ENCODE data around the gene DOP1B.

- TF ChIP-seq, protein P1, sequence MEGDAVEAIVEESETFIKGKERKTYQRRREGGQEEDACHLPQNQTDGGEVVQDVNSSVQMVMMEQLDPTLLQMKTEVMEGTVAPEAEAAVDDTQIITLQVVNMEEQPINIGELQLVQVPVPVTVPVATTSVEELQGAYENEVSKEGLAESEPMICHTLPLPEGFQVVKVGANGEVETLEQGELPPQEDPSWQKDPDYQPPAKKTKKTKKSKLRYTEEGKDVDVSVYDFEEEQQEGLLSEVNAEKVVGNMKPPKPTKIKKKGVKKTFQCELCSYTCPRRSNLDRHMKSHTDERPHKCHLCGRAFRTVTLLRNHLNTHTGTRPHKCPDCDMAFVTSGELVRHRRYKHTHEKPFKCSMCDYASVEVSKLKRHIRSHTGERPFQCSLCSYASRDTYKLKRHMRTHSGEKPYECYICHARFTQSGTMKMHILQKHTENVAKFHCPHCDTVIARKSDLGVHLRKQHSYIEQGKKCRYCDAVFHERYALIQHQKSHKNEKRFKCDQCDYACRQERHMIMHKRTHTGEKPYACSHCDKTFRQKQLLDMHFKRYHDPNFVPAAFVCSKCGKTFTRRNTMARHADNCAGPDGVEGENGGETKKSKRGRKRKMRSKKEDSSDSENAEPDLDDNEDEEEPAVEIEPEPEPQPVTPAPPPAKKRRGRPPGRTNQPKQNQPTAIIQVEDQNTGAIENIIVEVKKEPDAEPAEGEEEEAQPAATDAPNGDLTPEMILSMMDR (IDR thresholded peaks at IDR 0.05): no peak
- no peak for TF ChIP-seq POLR2A (IDR thresholded peaks at IDR 0.05)
Observed at GRCh38 chr21:36183144-36183795, 26.6 kb downstream of the DOP1B start.

Data from Peyer's patch (tissue), 4 donors.